PFSK-1 (cell line): ENCODE results near the gene STAMBPL1.

Experiments used
- FOXP2 ChIP-seq: optimal IDR thresholded peaks from 2 replicates; pipeline ENCODE3; 2011; ENCODE audit warnings: borderline replicate concordance, control low read depth, inconsistent platforms; ENCODE audit not compliant: insufficient read depth; ENCODE audit errors: extremely low read length, extremely low read depth
- POLR2AphosphoS5 ChIP-seq: IDR thresholded peaks from 2 replicates; pipeline ENCODE4 v1.6.1; 2012; ENCODE audit warnings: low read depth, mild to moderate bottlenecking, control low read depth, low read length, moderate library complexity
- SIN3A ChIP-seq: IDR thresholded peaks from 2 replicates; pipeline ENCODE4 v1.6.1; 2012; ENCODE audit warnings: mild to moderate bottlenecking, low read length, moderate library complexity, borderline replicate concordance; ENCODE audit not compliant: insufficient read depth
- TAF1 ChIP-seq: IDR thresholded peaks from 2 replicates; pipeline ENCODE4 v1.6.1; 2012; ENCODE audit warnings: low read length, control low read depth, borderline replicate concordance; ENCODE audit not compliant: insufficient read depth
- TF ChIP-seq, protein P1 (sequence below), 2 experiments: IDR thresholded peaks; 2 replicates each; pipeline versions ENCODE4 v1.6.1 to v1.8.0; 2011 to 2012; ENCODE audit warnings: low read depth in 2 of 2, low read length in 2 of 2, control low read depth in 1 of 2, inconsistent platforms in 1 of 2, mild to moderate bottlenecking in 1 of 2, moderate library complexity in 1 of 2; ENCODE audit not compliant: insufficient read depth in 1 of 2

Gene STAMBPL1

GRCh38 chr10:88916986-88917385 is 36.9 kb downstream of the STAMBPL1 start:
- TF ChIP-seq, protein P1, sequence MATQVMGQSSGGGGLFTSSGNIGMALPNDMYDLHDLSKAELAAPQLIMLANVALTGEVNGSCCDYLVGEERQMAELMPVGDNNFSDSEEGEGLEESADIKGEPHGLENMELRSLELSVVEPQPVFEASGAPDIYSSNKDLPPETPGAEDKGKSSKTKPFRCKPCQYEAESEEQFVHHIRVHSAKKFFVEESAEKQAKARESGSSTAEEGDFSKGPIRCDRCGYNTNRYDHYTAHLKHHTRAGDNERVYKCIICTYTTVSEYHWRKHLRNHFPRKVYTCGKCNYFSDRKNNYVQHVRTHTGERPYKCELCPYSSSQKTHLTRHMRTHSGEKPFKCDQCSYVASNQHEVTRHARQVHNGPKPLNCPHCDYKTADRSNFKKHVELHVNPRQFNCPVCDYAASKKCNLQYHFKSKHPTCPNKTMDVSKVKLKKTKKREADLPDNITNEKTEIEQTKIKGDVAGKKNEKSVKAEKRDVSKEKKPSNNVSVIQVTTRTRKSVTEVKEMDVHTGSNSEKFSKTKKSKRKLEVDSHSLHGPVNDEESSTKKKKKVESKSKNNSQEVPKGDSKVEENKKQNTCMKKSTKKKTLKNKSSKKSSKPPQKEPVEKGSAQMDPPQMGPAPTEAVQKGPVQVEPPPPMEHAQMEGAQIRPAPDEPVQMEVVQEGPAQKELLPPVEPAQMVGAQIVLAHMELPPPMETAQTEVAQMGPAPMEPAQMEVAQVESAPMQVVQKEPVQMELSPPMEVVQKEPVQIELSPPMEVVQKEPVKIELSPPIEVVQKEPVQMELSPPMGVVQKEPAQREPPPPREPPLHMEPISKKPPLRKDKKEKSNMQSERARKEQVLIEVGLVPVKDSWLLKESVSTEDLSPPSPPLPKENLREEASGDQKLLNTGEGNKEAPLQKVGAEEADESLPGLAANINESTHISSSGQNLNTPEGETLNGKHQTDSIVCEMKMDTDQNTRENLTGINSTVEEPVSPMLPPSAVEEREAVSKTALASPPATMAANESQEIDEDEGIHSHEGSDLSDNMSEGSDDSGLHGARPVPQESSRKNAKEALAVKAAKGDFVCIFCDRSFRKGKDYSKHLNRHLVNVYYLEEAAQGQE (IDR thresholded peaks at IDR 0.05; ENCODE audit: insufficient read depth in 1 of 2, low read depth in 2 of 2, low read length in 2 of 2): no peak
- TF ChIP-seq FOXP2 (no peak), POLR2AphosphoS5 (no peak), SIN3A (no peak), TAF1 (no peak)

DNA sequence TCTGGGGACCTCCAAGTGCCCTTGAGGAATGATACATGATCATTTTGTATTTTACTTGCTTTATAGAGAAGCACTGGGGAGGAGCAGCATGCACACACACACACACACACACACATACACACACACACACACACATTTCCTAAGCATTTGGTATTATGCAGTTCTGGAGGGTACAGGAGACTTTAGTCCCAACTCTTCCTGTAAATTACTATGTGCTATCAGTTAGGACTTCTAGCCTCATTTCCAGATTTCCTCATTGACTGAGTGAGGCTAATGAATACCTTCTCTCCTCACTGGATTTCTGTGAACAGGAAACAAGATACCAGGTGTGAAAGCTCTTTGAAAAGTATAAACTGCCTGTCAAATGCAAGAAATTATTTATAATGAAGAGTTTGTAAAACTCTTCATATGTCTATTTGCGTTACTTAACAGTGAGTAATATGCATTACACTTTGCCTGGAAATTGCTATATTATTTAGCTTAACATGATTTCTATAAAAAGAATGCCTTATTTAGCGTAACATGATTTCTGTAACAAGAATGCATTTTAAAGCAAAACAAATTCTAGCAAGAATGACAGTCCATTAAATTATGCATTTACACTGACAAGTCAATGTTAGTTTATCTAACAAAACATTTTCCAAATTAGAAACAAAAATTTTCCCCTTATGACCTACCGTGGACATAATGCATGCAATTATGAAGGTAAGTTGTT is 38.3 kb downstream of the STAMBPL1 start:
- TF ChIP-seq, protein P1 (IDR thresholded peaks at IDR 0.05; ENCODE audit: insufficient read depth in 1 of 2, low read depth in 2 of 2, low read length in 2 of 2): no peak
- TF ChIP-seq FOXP2 (no peak), TAF1 (no peak), SIN3A (no peak), POLR2AphosphoS5 (no peak)

- TF ChIP-seq POLR2AphosphoS5 (no peak), SIN3A (no peak), FOXP2 (no peak), TAF1 (no peak)
- TF ChIP-seq, protein P1 (IDR thresholded peaks at IDR 0.05; ENCODE audit: insufficient read depth in 1 of 2, low read depth in 2 of 2, low read length in 2 of 2): no peak
Observed at GRCh38 chr10:88919041-88919440, 39.0 kb downstream of the STAMBPL1 start.

DNA sequence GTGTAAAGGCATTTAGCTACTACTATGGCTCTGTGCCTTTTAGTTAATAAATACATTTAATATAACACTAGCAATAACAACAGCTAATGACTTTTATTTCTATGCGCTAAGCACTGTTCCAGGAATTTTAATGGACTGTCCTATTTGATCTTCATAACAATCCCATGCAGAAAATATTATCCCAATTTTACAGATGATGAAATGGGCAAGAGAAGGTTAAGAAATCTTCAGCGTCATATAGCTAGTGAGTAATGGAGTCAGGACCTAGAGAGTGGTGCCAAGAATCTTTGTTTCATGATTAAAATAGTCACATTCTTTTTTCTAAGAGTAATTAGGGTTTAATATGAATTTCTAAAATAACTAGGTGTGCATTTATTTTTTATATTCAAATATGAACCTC is 40.2 kb downstream of the STAMBPL1 start:
- TF ChIP-seq, protein P1 (IDR thresholded peaks at IDR 0.05; ENCODE audit: insufficient read depth in 1 of 2, low read depth in 2 of 2, low read length in 2 of 2): no peak
- TF ChIP-seq TAF1 (no peak), SIN3A (no peak), FOXP2 (no peak), POLR2AphosphoS5 (no peak)
